GM12874 (cell line): ENCODE measurements around the gene OXSM.

ENCODE experiments used
- TF ChIP-seq, protein P1 (sequence below): IDR thresholded peaks from 2 replicates; pipeline ENCODE4 v1.5.1; 2011; ENCODE audit warnings: low read depth, mild to moderate bottlenecking, control low read depth, low read length, moderate library complexity; ENCODE audit not compliant: insufficient read depth

Gene OXSM

DNA sequence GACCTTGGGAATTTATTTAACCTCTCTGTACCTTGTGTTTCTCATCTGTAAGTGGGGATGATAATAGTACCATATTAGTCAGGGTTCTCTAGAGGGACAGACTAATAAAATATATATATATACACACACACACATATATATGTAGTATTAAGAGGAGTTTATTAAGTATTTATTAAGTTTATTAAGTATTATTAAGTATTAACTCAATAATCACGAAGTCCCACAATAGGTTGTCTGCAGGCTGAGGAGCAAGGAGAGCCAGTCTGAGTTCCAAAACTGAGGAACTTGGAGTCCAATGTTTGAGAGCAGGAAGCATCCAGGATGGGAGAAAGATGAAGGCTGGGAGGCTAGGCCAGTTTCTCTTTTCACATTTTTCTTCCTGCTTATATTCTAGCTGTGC is 14.8 kb downstream of the OXSM start:
- TF ChIP-seq, protein P1, sequence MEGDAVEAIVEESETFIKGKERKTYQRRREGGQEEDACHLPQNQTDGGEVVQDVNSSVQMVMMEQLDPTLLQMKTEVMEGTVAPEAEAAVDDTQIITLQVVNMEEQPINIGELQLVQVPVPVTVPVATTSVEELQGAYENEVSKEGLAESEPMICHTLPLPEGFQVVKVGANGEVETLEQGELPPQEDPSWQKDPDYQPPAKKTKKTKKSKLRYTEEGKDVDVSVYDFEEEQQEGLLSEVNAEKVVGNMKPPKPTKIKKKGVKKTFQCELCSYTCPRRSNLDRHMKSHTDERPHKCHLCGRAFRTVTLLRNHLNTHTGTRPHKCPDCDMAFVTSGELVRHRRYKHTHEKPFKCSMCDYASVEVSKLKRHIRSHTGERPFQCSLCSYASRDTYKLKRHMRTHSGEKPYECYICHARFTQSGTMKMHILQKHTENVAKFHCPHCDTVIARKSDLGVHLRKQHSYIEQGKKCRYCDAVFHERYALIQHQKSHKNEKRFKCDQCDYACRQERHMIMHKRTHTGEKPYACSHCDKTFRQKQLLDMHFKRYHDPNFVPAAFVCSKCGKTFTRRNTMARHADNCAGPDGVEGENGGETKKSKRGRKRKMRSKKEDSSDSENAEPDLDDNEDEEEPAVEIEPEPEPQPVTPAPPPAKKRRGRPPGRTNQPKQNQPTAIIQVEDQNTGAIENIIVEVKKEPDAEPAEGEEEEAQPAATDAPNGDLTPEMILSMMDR, result no peak

DNA sequence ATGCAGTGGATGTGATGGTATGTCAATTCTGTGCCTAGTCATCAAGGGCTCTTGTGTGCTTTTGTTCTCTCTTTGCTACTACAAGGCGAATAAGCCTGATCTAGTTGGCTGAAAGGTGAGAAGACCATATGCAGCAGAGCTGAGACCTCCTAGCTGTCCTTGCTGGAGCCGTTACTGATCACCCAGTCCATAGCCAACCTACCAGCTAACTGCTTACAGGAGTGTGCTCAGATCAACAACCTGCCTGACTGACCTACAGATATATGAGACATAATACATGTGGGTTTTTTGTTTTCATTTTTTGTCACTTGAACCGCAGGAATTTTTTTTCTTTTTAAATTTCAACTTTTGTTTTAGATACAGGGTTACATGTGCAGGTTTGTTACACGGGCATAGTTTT is 22.8 kb downstream of the OXSM start:
- TF ChIP-seq, protein P1, result no peak

DNA sequence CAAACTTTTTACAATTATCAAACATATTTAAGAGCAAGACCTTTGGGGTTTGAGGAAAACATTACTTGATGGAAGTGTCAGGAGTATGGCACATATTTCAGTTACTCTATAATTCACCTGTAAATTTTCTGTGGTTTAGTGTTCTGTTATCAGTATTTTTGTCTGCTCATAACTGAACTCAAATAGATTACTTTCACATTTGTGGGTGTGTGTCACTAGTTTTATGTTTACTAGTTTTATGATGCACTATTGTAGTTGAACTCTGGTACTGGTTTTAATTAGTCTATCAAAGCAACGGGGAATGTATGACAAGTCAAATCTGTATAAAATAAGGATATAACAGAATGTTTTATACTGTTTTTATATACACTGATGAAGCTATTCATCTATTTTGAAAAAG is 27.2 kb downstream of the OXSM start:
- TF ChIP-seq, protein P1, result no peak

DNA sequence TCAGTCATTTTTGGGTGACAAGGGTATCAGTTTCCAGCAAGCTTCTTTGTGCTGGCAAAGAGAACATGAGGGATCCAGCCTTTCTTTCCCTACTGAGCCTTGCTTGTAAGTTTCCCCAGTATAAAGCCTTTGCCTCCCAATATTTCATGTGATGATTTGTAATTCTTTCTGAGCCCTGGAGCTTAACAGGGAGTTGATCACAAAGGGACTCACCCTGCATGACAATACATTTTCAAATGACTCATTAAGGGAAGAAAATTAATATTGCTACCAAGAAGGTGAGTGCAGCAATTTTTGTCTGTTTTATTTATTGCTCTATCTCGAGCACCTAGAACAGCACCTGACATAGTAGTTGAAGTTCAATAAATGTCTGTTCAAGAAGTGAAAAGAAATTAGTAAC is 27.7 kb downstream of the OXSM start:
- TF ChIP-seq, protein P1, result no peak

DNA sequence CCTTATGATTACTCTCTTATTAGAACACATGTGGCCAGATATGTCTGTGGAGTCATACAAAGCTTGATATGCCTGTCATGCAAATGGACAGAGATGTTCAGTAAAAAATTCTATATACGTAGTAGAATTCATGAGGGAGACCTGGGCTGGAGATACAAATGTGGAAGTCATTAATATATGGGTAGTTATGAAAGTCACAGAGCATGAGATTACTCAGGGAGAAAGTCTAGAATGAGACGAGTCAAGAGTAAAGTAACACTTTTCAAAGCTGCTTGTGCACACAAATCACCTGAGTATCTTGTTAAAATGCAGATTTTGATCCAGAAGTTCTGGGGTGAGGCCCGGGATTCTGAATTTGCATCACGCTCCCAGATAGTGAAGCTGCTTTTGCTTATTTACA is 28.4 kb downstream of the OXSM start:
- TF ChIP-seq, protein P1, result no peak

DNA sequence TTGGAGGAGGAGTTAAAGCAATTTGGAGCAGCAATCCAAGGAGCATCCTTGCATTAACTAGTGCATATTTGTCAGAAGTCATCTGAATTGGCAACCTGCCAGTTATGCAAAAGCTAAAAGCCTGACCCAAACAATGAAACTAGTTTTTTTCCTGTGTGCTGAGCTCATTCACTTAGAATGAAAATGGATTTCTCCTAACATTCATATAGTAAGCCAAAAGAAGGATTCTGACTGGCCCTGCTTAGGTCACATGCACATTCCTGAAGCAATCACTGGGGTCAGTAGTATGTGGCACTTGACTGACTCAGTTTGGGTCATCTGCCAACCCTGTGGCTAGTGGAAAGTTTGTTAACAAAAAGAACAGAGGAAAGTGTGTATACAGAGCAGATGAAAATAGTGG is 30.5 kb downstream of the OXSM start:
- TF ChIP-seq, protein P1, result no peak

DNA sequence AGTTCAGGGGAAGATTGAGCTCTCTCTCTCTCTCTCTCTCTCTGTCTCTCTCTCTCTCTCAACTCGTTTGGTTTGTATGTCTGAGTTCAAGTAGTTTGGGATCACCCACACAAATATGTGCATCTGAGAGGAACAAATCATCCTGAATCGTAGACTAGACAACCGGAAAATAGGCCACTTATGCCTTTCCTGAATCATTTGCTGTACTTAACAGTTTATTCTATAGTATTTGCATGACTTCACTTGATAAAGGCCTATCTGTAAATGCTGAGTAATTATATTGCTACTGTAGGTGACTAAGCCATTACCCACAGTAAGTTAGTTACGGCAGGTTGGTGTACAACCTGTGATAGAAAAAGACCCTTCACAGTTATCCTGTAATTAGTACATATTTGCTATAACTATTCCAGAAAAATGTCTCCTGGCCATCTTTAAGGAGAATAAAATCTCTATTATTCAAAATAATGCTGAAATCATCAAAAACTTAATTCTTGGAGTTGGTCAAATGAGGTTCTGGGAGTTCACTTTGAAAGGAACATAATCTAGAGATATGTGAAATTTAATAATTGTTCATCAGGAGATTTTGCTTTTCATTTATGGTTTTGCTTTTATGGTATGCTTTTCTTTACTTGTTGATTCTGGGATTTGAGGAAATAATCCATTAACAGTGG is 31.1 kb downstream of the OXSM start:
- TF ChIP-seq, protein P1, result no peak
